ENCODE measurements around the gene RAB3GAP2.

DNA sequence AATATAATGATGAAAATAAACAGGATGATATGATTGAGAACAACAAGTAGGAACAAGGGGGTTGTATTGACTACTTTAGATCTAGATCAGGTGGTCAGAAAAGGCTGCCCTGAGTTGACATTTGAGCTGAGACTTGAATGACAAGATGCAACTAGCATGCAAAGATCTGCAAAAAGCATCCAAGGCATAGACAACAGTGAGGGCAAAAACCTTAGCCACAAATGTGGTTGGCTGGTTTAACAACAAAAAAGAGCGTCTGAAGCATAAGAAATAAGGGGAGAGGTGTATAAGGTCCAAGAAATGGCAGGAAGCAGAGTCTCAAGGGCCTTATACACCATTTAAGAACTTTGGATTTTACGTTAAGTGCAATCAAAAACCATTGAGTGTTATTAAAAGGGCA, 3.2 kb downstream of the RAB3GAP2 start:
- TF ChIP-seq EZH2 (IDR thresholded peaks at IDR 0.05; ENCODE audit: low read length, missing control alignments), result no peak
- TF ChIP-seq, protein P1, sequence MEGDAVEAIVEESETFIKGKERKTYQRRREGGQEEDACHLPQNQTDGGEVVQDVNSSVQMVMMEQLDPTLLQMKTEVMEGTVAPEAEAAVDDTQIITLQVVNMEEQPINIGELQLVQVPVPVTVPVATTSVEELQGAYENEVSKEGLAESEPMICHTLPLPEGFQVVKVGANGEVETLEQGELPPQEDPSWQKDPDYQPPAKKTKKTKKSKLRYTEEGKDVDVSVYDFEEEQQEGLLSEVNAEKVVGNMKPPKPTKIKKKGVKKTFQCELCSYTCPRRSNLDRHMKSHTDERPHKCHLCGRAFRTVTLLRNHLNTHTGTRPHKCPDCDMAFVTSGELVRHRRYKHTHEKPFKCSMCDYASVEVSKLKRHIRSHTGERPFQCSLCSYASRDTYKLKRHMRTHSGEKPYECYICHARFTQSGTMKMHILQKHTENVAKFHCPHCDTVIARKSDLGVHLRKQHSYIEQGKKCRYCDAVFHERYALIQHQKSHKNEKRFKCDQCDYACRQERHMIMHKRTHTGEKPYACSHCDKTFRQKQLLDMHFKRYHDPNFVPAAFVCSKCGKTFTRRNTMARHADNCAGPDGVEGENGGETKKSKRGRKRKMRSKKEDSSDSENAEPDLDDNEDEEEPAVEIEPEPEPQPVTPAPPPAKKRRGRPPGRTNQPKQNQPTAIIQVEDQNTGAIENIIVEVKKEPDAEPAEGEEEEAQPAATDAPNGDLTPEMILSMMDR (conservative IDR thresholded peaks at IDR 0.05 in 1 of 2, IDR thresholded peaks at IDR 0.05 in 1 of 2; ENCODE audit: low read depth in 1 of 2, low read length in 2 of 2), result no peak

Measured in fibroblast of lung (primary cell).